ENCODE results near the gene TMEM258.

GRCh38 chr11:61820174-61820573, 27.8 kb upstream of the TMEM258 start:
- TF ChIP-seq ZBED1 (IDR thresholded peaks at IDR 0.05; ENCODE audit: borderline replicate concordance) (no peak), RCOR1 (conservative IDR thresholded peaks at IDR 0.05; ENCODE audit: low read depth, low read length) (no peak)

All from GM12878 (cell line).